ENCODE measurements around the gene RBM24. TPM values are rescaled to one million over a fixed set of nuclear protein-coding genes. Genes with fewer than 3 reads are reported as not detected.

RBM24 gene
- total and polyA plus RNA-seq, 4 donors: 0.21 to 0.42 (median 0.28) TPM

- TF ChIP-seq ZBTB33 (IDR thresholded peaks at IDR 0.05): no peak
- TF ChIP-seq GABPA (IDR thresholded peaks at IDR 0.05 in 1 of 2, conservative IDR thresholded peaks at IDR 0.05 in 1 of 2): no peak
- TF ChIP-seq HNF4A (conservative IDR thresholded peaks at IDR 0.05): no peak
- no peak for TF ChIP-seq HNF4G (IDR thresholded peaks at IDR 0.05)
- TF ChIP-seq MAX (IDR thresholded peaks at IDR 0.05): no peak
- no peak for TF ChIP-seq RXRA (IDR thresholded peaks at IDR 0.05)
- TF ChIP-seq RAD21 (IDR thresholded peaks at IDR 0.05): no peak
- no peak for TF ChIP-seq TAF1 (conservative IDR thresholded peaks at IDR 0.05)
- no peak for TF ChIP-seq FOXA1 (IDR thresholded peaks at IDR 0.05)
Measured at GRCh38 chr6:17269840-17270239, 11.3 kb upstream of the RBM24 start (continued).

GRCh38 chr6:17271628-17272027, 9.5 kb upstream of the RBM24 start:
- H3K9ac ChIP-seq (ENCODE audit: low read depth in 1 of 2, low read length in 2 of 2): no peak overlapping the region
- H3K9me3 ChIP-seq (ENCODE audit: control insufficient read depth in 4 of 4, low read length in 3 of 4): no peaks in the 10 kb centered on the region
- H3K4me1 ChIP-seq (ENCODE audit: control insufficient read depth in 4 of 4, insufficient read depth in 4 of 4, low read length in 3 of 4): peaks cover 0 to 1% (median 0%) of the 10 kb centered on the region in 4 donors
- no peak overlapping the region for H3K27ac ChIP-seq (ENCODE audit: low read depth in 1 of 2, low read length in 2 of 2)
- 43% methylated on average over 3 of the region's 3 CpGs for WGBS
- H3K4me3 ChIP-seq (ENCODE audit: low read depth in 1 of 3, low read length in 3 of 3): no peak overlapping the region
- no peaks in the 10 kb centered on the region for H3K36me3 ChIP-seq (ENCODE audit: control insufficient read depth in 4 of 4, insufficient read depth in 3 of 4, low read depth in 1 of 4, low read length in 3 of 4)
- no peak for DNase-seq (ENCODE audit: low spot score)
- TF ChIP-seq HNF4A (conservative IDR thresholded peaks at IDR 0.05) (peak; percentile 75 to 84), ZBTB33 (IDR thresholded peaks at IDR 0.05) (no peak), HNF4G (IDR thresholded peaks at IDR 0.05) (peak; percentile 42)
- H3K27me3 ChIP-seq (ENCODE audit: control insufficient read depth in 4 of 4, insufficient read depth in 4 of 4, low read length in 3 of 4): no peaks in the 10 kb centered on the region

- Histone ChIP-seq H3K36me3 (ENCODE audit: control insufficient read depth in 4 of 4, insufficient read depth in 3 of 4, low read depth in 1 of 4, low read length in 3 of 4) (no peaks in the 10 kb centered on the region), H3K4me1 (ENCODE audit: control insufficient read depth in 4 of 4, insufficient read depth in 4 of 4, low read length in 3 of 4) (peaks cover 0 to 4% (median 3%) of the 10 kb centered on the region in 4 donors), H3K27me3 (ENCODE audit: control insufficient read depth in 4 of 4, insufficient read depth in 4 of 4, low read length in 3 of 4) (no peaks in the 10 kb centered on the region), H3K4me3 (ENCODE audit: low read depth in 1 of 3, low read length in 3 of 3) (no peak overlapping the region), H3K9me3 (ENCODE audit: control insufficient read depth in 4 of 4, low read length in 3 of 4) (no peaks in the 10 kb centered on the region), H3K9ac (ENCODE audit: low read depth in 1 of 2, low read length in 2 of 2) (no peak overlapping the region), H3K27ac (ENCODE audit: low read depth in 1 of 2, low read length in 2 of 2) (no peak overlapping the region)
- DNase-seq (ENCODE audit: low spot score): no peak
- 86% methylated on average over 3 of the region's 3 CpGs for WGBS
- TF ChIP-seq REST (IDR thresholded peaks at IDR 0.05): no peak
Measured at GRCh38 chr6:17276766-17277165, 4.4 kb upstream of the RBM24 start.
